Measurements from ENCODE around the gene ZMYND11.
A peak's percentile ranks its signal among the peaks of the same experiment; 100 is the strongest.
"Not testable (repeated sequence)": the region's sequence is repeated elsewhere in the genome, so short reads cannot be mapped to it uniquely, and the experiment has no call there.

ZMYND11 gene

DNA sequence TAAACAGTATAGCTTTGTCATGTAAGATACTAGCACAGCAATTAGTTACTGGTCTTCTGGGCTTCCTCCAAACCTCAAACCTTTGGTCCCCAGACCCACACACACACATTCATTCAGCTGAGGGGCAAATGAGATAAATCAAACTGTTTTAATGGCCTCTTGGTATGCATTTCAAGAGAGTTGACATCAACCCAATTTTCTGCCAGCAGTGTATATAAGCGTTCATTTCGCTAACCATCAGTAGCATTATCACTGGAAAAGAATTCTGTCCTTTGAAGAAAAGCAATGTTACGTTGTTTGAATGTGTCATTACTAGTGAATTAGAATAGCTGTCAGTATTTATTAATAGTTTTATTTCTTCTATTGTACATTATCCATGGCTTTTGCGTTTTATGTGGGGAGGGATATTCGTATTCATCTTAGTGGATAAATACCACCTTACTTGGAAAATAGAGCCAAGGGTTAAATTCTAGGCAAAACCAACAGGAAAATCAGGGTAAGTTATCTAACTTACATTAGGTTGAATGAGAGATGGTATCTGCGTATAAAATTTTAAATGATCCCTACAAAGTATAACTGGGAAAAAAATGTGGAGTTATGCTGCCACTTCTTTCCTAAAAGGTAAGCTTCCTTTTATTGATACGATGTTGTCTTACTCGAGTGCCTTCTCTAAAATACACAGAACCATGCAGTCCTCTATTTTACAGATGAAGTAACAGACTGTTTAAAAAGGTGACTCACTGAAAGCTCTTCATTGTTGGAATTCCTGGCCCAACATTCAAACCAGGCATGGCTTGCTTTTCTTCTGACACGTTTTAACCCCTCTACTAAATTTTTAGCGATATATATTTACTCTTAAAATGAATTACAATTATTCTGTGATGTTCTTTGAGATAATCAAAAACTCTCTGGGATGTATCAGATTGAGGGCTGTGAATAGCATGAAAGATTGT is 2.0 kb upstream of the ZMYND11 start:
- DNase-seq (ENCODE audit: low spot score), result peak; percentile 58

DNA sequence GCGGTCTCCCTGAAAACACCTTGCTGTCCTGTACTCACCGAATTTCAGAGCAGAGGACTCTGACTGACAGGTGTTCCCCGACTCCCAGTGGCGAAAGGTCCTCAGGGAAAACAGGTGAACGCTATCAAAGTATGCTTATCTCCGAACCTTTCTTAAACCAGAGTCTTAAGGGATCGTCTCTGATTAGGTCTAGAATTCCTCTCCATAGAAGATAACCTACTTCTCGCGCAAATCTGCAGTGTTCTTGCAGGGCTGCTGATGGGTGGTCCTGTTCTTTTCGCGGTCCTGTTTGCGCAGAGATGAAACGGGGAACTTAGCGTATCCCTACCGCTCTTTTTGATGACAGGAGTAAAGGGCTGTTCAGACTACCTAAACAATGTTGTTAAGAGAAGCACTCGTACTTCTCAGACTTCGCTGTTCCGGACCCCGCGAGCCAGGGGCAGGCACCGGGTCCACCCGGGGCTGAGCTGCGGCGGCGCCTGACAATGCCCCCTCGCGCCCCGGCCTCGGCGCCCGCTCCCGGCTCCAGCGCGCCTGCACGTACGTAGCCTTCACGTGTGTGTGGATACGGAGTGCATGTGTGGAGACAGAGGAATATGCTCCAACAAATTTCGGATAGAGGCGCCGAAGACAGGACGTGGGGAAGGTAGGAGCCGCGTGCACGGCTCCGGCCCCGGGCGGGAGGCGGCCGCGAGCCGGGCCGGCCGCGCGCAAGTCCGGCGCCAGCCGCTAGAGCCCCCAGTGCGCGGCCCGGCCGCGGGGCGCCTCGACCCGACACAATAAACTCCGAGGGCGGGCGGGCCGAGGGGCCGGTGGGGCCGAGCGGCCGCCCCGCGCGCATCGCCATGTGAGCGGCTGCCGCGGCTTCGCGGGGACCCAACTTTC is 766 bp upstream of the ZMYND11 start:
- peak; percentile 29 for DNase-seq (ENCODE audit: low spot score)

DNA sequence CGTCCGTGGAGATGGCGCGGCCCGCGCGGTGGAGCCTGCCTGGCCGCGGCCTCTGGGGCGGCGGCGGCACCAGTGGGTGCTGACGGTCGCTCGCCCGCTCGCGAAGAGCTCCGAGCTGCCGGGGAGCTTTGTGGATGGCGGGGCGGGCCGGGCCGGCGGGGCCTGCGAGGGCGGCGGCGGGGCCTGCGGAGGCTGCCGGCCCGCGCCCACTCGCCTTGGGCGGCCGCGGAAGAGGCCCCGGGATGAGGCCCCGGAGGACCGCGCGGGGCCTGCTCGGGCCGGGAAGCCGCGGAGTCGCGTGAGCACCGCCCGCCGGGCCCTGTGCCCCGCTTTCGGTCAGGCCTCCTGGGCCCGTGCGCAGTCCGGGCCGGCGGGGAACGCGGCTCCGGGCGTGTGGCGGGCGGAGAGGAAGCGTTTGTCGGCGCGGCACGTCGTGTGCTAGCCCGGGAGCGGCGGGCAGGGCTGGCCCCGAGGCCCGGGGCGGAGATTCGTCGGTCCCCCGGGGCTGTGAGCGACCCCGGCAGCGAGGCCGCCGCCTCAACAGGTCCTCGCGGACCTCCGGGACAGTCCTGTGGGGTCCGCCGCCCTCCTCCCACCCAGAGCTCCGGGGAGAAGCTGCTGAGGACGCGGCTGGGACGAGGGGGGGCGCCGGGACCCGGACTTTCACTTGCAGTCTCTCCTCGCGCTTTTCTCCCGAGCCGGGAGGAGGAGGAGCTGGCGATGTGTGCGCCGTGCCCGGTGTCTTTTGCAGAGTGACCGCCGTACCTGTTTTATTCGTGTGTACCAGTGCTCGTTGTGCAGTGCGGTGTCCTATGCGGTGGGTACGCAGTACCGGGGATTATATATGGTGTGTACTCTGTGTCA is 578 bp downstream of the ZMYND11 start:
- DNase-seq (ENCODE audit: low spot score), result peak; percentile 35

DNA sequence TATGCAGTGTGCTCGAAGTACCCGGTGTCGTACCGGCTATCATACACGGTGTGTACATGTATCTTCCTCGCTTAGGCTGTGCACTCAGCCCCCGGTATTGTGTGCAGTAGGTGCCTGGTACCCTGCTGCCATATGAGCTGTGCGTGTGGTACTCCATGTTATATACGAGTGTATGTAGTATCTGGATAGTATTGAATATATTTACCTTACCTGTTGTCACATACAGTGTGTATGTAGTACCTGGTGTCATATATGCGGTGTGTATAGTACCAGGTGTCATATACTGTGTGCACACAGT is 1.2 kb downstream of the ZMYND11 start:
- DNase-seq (ENCODE audit: low spot score), result no peak

DNA sequence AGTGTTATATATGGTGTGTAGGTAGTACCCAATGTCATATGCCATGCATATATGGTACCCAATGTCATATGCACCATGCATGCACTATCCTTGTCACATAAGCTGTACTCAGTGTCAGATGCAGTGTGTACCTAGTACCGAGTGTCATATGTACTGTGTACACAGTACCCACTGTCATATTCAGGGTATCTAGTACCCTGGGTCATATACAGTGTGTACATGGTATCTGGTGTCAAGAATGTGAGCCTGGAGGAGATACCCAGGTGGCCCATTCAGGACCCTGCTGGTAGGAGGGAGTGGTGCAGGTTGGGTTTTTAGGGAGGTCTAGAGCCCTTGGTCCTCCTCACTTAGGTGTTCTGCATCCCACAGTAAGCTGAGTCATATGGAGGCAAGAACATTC is 1.8 kb downstream of the ZMYND11 start:
- peak; percentile 40 for DNase-seq (ENCODE audit: low spot score)

DNA sequence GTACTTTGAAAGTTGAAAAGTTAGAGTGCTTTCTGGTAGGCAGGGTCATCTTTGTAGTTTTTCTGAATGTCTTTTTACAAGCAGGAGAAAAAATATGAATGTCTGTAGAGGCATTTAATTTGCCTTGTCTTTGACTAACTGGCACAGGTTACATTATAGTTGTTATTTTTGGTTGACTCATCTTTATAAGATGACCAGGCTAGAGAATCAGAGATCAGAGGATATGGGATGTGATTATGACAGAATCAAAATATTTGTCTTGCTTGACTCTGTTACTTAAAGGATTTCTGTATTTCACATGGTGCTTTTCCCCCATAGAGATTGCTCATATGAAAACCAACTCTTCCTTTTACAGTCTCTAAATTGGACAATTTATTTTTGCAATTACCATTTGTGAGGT is 2.4 kb downstream of the ZMYND11 start:
- DNase-seq (ENCODE audit: low spot score), result no peak

DNA sequence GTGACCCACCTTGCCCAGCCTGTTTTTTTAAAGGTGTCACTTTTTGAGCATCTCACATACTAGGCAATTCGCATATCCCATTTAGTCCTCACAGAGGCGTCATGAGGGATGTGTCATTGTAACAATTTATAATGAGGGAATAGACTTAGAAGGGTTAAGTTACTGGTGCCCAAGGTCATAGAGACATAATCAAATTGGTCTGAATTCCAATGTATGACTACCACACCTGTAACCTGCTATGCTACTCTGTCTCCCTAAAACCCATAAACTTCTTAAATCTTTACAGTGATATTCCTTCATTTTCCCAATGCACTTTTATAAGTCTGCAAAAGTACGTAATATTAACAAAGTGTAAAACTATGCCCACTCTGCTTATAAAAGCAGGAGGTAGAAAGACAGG is 7.1 kb downstream of the ZMYND11 start:
- DNase-seq (ENCODE audit: low spot score), result no peak

DNA sequence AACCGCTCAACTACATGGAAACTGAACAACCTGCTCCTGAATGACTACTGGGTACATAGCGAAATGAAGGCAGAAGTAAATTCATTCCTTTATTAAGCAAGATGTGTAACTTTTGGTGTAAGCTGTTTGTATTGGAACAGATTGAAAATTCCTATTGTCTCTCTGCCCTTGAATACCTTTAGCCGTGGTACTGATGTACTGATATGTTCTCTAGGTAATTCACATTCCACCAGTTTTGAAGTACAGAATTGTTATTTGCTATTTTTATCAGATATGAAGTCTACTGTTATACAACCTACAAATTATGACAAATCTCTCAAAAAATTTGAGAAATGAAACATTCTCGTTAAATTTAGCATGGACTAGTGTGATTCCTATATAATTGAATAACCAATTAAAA is 17.7 kb downstream of the ZMYND11 start:
- no peak for DNase-seq (ENCODE audit: low spot score)

DNA sequence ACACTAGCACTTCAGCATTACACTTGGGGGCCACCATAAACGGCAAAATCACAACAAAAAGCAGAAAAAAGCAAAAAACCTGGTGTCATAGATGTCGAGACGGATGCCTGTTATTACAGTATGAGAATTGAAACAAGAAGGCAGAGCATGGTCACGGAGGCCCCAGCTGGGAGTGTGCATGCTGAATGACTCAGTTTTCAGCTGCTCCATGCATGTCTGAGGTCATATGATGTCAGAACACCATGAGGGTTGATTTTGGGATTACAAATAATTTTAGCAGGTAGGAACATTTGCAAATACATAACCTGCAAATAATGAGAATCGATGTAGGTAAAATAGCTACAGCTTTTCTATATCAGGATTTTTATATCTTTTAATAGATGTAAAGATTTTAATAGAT is 19.1 kb downstream of the ZMYND11 start:
- DNase-seq (ENCODE audit: low spot score), result no peak

DNA sequence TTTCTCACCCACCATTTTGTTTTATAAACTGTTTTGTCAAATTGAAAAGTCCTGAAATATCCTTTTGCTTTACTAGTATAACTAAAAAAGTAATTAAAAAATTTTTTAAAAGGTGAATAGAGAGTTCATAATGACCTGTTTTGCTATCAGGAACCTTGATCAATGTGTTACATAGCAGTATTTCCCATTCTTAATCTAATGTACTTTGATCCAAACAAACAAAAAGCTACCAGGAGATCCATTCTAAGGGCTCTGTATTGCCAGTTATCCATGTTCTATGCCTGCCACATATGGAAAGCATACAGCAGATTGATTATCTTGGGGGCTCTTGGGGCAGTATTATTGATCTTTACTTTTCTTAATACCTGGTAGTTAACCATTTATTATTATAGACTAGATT is 32.1 kb downstream of the ZMYND11 start:
- DNase-seq (ENCODE audit: low spot score), result no peak

DNA sequence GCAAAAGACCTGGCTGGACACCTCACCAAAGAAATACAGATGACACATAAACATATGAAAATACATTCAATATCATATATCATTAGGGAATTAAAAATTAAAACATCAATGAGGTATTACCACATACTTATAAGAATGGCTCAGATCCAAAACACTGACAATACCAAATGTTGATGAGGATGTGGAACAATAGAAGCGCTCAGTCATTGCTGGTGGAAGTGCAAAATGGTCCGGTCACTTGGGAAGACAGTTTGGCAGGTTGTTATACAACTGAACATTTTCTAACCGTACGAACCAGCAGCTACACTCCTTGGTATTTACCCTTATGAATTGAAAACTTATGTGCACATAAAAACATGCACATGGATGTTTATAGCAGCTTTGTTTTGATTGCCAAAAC is 38.5 kb downstream of the ZMYND11 start:
- no peak for DNase-seq (ENCODE audit: low spot score)

DNA sequence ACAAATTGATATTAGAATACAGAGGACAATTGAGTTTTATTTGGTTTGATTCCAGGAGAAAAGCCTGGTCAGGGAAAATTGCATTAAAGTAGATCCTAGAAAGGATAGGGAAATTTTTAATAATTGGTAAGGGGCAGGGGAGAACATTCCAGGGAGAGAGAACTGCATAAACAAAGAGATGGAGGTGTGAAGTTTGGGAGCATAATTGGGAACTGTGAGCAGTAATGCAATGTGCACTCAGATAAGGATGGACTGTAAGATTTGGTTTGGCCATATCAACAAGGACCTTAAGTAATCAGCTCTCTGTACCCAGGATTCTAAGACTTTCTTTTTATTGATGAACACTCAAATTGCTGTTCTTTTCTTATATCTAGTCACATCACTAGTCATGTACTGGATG is 41.4 kb downstream of the ZMYND11 start:
- no peak for DNase-seq (ENCODE audit: low spot score)

DNA sequence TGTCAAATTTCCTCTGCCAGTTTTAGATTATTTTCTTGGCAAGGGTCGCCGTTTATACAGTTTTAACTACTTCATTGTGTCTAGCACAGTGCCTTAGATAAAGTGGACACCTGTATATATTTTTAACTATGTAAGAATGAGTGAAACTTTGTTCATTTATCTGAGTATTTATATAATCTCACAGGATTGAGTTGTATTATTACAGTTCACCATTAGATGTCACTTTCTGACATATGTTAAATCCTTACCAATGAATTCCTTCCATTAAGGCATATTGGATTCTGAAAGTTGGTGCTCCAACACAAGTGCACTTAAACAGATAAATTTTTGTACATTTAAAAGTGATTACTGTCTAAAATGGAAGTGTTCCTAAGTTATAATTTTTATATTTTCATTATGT is 43.0 kb downstream of the ZMYND11 start:
- peak; percentile 36 for DNase-seq (ENCODE audit: low spot score)

DNA sequence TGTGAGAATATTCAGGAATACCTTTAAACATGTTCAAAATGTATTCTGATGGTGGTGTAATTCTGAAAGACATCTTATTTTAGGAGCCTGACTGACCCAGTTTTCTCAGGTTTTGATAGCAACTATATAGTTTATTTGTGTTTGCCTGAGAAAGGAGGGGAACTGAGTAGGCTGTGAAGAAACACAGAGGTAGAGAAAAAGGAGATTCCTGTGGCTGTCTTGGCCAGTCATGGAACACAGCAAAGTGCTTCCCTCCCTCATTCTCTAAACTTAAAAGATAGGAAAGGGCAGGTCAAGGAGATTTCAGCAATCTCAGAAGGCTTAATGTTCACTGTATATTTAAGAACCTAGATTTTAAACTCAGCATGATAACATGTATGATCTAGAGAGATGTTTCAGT is 43.5 kb downstream of the ZMYND11 start:
- no peak for DNase-seq (ENCODE audit: low spot score)

DNA sequence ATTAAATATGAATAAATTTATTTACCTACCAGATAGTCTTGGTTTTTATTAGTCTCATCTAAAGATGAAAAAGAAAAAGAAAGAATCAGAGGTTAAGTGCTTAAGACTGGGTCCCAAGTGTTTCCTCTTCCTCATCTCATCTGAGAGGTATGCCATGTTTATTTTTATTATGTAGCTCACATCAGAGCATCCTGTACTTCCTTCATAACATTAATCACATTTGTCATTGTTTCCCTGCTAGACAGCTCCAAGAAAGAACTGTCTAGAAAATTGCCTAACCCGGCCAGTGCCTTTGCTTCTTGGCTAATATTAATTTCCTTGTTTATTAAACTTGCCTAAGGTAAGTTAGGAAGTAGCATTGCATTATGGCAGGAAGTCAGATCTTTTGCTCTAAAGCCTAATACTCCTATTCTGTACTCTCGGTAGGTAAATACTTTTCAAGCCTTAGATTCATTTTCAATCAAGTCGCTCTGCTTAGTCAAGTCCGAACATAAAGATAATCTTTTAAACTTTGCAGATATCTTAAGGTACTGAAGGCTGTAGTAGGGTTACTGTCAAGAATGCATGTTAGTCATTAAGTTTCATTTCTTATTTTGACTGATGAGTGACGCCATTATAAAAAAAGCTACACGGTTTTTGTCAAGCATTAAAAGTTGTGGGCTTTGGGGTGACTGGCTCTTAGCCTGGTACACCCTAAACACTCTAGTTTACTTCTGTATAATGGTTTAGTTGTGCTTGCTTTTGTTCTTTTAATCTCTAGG is 47.4 kb downstream of the ZMYND11 start:
- DNase-seq (ENCODE audit: low spot score), result no peak

DNA sequence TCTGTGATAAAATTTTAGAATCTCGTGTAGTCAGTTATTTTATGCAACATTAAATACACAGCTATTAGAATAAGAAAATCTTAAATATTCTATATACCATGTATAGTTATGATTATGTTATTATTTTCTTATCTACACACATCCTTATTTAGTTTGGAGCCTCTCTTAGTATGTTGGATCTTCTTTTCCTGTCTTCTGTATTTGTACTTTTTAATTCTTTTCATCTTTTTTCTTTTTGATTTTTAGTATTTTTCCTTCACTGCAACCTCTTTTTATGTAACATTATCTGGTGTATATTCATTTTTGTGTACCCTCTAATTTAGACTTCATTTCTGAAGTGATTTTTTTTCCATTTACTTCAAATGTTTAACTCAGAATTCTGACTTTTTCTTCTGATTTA is 48.9 kb downstream of the ZMYND11 start:
- no peak for DNase-seq (ENCODE audit: low spot score)

DNA sequence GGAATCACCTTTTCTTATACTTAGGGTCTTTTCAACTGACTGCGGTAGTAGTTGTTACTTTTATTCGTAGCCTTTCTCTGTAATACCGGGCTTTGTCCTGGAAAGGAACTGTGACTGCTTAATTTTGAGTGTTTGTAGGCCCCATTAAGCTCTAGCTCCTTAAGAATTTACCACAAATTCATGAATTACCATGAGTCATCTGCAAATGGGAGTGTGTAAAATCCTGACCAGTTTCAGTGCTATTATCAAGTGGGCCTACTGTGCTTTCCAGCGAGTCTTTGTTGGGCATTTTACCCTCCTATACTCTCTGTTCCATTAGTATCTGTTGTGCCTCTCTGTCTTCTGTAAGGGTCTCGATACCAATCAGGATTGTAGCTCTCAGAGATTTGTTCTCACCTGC is 49.7 kb downstream of the ZMYND11 start:
- no peak for DNase-seq (ENCODE audit: low spot score)

DNA sequence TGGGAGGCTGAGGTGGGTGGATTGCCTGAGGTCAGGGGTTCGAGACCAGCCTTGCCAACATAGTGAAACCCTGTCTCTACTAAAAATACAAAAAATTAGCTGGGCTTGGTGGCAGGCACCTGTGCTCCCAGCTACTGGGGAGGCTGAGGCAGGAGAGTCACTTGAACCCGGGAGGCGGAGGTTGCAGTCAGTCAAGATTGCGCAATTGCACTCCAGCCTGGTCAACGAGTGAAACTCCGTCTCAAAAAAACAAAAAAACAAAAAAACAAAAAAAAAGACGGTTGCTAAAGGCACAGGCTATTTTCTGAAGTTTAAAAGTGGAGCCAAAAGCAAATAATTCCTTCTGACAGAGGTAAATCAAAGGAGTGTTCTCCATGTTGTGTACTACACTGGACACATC is 50.3 kb downstream of the ZMYND11 start:
- not testable (repeated sequence) for DNase-seq (ENCODE audit: low spot score)

DNA sequence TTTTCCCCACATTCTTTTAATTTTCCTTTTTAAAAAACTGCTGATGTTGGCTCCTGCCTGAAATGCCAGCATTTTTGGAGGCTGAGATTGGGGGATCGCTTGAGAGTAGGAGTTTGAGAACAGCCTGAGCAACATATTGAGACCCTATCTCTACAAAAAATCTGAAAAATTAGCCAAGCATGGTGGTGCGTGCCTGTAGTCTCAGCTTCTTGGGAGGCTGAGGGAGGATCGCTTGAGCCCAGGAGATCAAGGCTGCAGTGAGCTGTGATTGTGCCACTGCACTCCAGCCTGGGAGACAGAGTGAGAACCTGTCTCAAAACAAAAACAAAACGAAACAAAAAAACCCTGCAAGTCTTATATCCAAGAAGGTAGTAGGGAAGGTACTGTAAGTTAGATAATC is 51.7 kb downstream of the ZMYND11 start:
- DNase-seq (ENCODE audit: low spot score), result no peak

DNA sequence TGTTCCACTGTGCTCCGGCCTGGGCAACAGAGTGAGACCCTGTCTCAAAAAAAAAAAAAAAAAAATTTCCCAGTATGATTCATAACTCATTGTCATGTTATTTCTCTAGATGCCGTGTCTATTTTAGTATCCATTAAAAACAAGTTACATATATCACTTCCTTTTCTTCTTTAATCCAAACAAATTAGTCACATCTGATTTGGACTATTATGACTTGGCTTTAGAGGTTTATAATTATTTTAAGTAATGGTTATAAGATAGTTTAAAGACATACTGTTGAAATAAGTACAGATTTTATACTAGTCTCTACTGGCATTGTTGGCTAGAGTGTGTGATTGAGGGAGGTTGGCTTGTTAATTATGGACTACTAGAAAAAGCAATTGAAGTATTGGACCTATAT is 53.3 kb downstream of the ZMYND11 start:
- DNase-seq (ENCODE audit: low spot score), result no peak

DNA sequence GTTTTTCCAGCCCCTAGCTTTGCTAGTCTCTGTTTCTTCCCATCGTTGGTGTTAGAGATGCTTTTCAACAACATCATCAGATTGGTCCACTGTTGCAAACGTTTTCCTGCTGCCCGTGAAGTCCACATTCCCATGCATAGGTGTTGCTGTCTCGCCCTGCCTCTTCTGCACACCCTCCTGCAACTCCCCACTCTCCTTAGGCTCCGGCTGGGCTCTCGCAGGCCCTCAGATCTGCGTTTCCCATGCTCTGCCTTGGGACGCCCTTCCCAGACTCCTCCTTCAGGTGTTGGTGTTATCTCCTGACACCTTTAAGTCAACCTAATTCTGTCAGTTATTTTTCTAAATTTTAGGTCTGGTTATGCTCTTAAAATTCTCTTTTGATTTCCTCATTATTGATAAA is 55.0 kb downstream of the ZMYND11 start:
- DNase-seq (ENCODE audit: low spot score), result no peak
